GM12878 (cell line): ENCODE results near the gene TPSB2. TPM values are rescaled to one million over a fixed set of nuclear protein-coding genes. Genes with fewer than 3 reads are reported as not detected.

Experiments used
- ATAC-seq: fragments of 200-7000 bp; cut with Tn5 transposase; 3 replicates; pipeline ENCODE4 v1.9.1; 2020; ENCODE audit warnings: mild to moderate bottlenecking, moderate library complexity
- BruUV-seq: library from RNA; stranded (reverse); fragments of 400-500 nt; replicated peaks from 2 replicates; lab custom pipeline; 2021; lab: Mats Ljungman, UMichigan
- CTCF ChIA-PET: fragments of 300-600 bp; sonication (Branson Sonifier 250); formaldehyde crosslinking; extraction: SDS; loops from one replicate; lab custom pipeline; 2021; ENCODE audit warnings: inconsistent platforms; lab: Yijun Ruan, JAX
- POLR2A ChIA-PET: fragments of 350-600 bp; formaldehyde crosslinking; extraction: SDS; loops from one replicate; lab custom pipeline; 2021; ENCODE audit warnings: inconsistent platforms; lab: Charles Lee
- RAD21 ChIA-PET: fragments of 300-600 bp; sonication (Branson Sonifier 250); formaldehyde crosslinking; loops from one replicate; lab custom pipeline; 2023; ENCODE audit warnings: antibody characterized with exemption; ENCODE audit not compliant: unreplicated experiment; lab: Charles Lee
- SMC1A ChIA-PET: fragments of 300-600 bp; sonication (Branson Sonifier 250); formaldehyde crosslinking; loops from one replicate; lab custom pipeline; 2023; ENCODE audit not compliant: unreplicated experiment, uncharacterized antibody; lab: Charles Lee
- DNase-seq: peaks from one replicate; pipeline ENCODE4 v3.0.0-alpha.2; 2011; ENCODE audit warnings: low read depth, low spot score
- FAIRE-seq: peaks from 3 replicates; lab custom pipeline; 2011; peaks lifted over from hg19 to GRCh38; lab: Jason Lieb, UNC
- H2AFZ ChIP-seq: 2 replicates; pipeline ENCODE4 v1.6.0; 2011; ENCODE audit warnings: low read depth, low read length, control low read depth; ENCODE audit not compliant: control insufficient read depth
- H3K27ac ChIP-seq: 2 replicates; pipeline ENCODE4 v1.5.1; 2011; ENCODE audit warnings: control low read depth; ENCODE audit not compliant: control insufficient read depth, insufficient read depth
- H3K27me3 ChIP-seq, 2 experiments: replicated peaks in 1 of 2; 2 replicates each; pipeline versions ENCODE4 v1.6.0 to v1.6.1; 2011; ENCODE audit warnings: low read length in 1 of 2; ENCODE audit not compliant: control insufficient read depth in 2 of 2, insufficient read depth in 2 of 2
- H3K36me3 ChIP-seq, 2 experiments: 2 replicates each; pipeline ENCODE4 v1.5.1; 2011; ENCODE audit warnings: low read length in 1 of 2; ENCODE audit not compliant: control insufficient read depth in 2 of 2, insufficient read depth in 2 of 2
- H3K4me1 ChIP-seq: 2 replicates; pipeline ENCODE4 v1.6.1; 2011; ENCODE audit warnings: mild to moderate bottlenecking, low read length, moderate library complexity, mixed read lengths; ENCODE audit not compliant: control insufficient read depth, insufficient read depth
- H3K4me2 ChIP-seq: 2 replicates; pipeline ENCODE4 v1.6.0; 2011; ENCODE audit warnings: control low read depth; ENCODE audit not compliant: control insufficient read depth, insufficient read depth
- H3K4me3 ChIP-seq: fragments of 200-600 bp; sonication (generic); 2 replicates; pipeline ENCODE4 v1.5.1; 2016
- H3K79me2 ChIP-seq: 2 replicates; pipeline ENCODE4 v1.6.0; 2011; ENCODE audit warnings: low read length; ENCODE audit not compliant: control insufficient read depth, insufficient read depth
- H3K9ac ChIP-seq: 2 replicates; pipeline ENCODE4 v1.8.0; 2011; ENCODE audit warnings: low read length, control low read depth, mixed read lengths; ENCODE audit not compliant: control insufficient read depth, insufficient read depth
- H3K9me3 ChIP-seq: replicated peaks from 3 replicates; pipeline ENCODE4 v1.5.1; 2011; ENCODE audit warnings: mild to moderate bottlenecking, low read length; ENCODE audit not compliant: control insufficient read depth, insufficient read depth
- H4K20me1 ChIP-seq: 2 replicates; pipeline ENCODE4 v1.6.0; 2011; ENCODE audit not compliant: control insufficient read depth, insufficient read depth
- FOS ChIP-seq: IDR thresholded peaks from 3 replicates; pipeline ENCODE4 v1.6.1; 2011; ENCODE audit warnings: borderline replicate concordance; ENCODE audit not compliant: insufficient read length; ENCODE audit errors: extremely low read depth
- HDAC6 ChIP-seq: fragments of 200-600 bp; sonication (generic); IDR thresholded peaks from one replicate; pipeline ENCODE4 v1.8.0; 2017; ENCODE audit warnings: antibody characterized with exemption; ENCODE audit not compliant: unreplicated experiment
- RFX5 ChIP-seq: IDR thresholded peaks from 2 replicates; pipeline ENCODE4 v1.6.1; 2011; ENCODE audit warnings: low read depth, low read length, improper control_type of control experiment
- SREBF2 ChIP-seq: IDR thresholded peaks from 2 replicates; pipeline ENCODE4 v1.6.1; 2012; ENCODE audit warnings: mild to moderate bottlenecking, low read length
- TCF3 ChIP-seq: IDR thresholded peaks from 2 replicates; pipeline ENCODE4 v1.6.1; 2012; ENCODE audit warnings: low read depth, mild to moderate bottlenecking, low read length, borderline replicate concordance; ENCODE audit not compliant: insufficient read depth
- WGBS: methylation state at CpG from one replicate; pipeline ENCODE4 v1.1.6; 2016; ENCODE audit warnings: low lambda C conversion rate; ENCODE audit not compliant: insufficient replicate concordance, insufficient coverage; ENCODE audit errors: missing lambda C conversion rate; 5-methylcytosine and 5-hydroxymethylcytosine counted together
- in situ Hi-C: fragments of 300-500 bp; cut with MboI; formaldehyde crosslinking; loops from 9 replicates; pipeline ENCODE4 v1.14.3; 2018; ENCODE audit warnings: mixed read lengths
- intact Hi-C: fragments of 100-400 bp; cut with micrococcal nuclease; formaldehyde crosslinking; loops from one replicate; pipeline ENCODE4 v1.14.2; 2022; ENCODE audit not compliant: unreplicated experiment
- polyA plus RNA-seq, 11 experiments: library from polyadenylated mRNA; depleted of rRNA in 4 of 11; unstranded in 6 of 11; stranded (reverse) in 5 of 11; fragments of >200 nt; fragmentation: Nextera tagmentation in 4 of 11; fragmentation: Illumina TruSeq in 1 of 11; extraction: Ambion mirVana in 4 of 11; extraction: Trizol in 1 of 11; gene quantifications; 1 replicate in 1 of 11; 2 replicates in 10 of 11; pipeline versions ENCODE4 v1.2.1 to v1.2.3, GENCODE V29; 2011 to 2016; ENCODE audit warnings: inconsistent platforms in 2 of 11, missing spikeins in 2 of 11, low read depth in 1 of 11
- total RNA-seq, 4 experiments: library from RNA; depleted of rRNA in 3 of 4; stranded (reverse); fragments of >200 nt in 3 of 4; fragmentation: Illumina TruSeq in 1 of 4; extraction: Trizol in 1 of 4; gene quantifications; 2 replicates each; pipeline versions ENCODE4 v1.2.1 to v1.2.3, GENCODE V29; 2013 to 2021
- TF ChIP-seq, protein P1 (sequence below): IDR thresholded peaks from 2 replicates; pipeline ENCODE4 v1.6.1; 2011; ENCODE audit warnings: borderline replicate concordance, low read depth, mild to moderate bottlenecking, moderate library complexity, low read length; ENCODE audit not compliant: insufficient read depth, poor library complexity, severe bottlenecking

Gene TPSB2
- total and polyA plus RNA-seq, 10 of the 15 experiments (the other 5 are each of a cell fraction or from before 2014, with no cell fraction given): not detected

DNA sequence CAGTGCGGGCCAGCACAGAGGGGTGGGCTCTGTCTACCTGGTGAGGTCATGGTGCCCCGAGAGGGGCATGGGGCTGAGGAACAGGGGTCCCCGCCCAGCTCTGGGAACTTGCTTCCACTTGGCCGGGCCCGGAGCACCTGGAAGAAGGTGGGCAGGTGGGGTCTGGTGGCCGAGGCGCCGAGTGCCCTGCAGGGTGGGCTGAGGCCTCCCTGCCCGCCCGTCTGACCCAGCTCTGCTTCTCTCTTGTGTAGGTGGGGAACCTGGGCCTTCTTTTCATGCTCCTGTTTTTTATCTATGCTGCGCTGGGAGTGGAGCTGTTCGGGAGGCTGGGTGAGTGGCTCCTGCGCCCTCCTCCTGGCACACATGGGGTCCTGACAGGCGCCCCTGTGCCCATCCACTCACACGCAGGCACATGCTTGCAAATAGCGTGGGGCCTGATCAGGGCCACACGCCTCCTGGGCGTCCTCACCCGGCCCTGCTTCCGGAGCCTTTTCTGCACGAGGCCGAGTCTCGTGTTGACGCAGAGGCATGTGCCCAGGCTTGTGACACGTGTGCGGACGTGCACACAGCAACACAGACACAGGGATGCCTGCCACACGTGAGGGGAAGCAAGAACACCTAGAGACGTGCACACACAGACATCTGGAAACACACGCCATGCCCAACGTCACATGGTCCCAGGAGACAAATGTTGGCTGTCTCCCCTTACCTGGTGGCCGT, 13.1 kb downstream of the TPSB2 start (continued):
- TF ChIP-seq TCF3 (no peak), HDAC6 (no peak), RFX5 (no peak)

- H3K4me3 ChIP-seq: no peak overlapping the region
- H3K4me1 ChIP-seq: no peaks in the 10 kb centered on the region
- no peaks in the 10 kb centered on the region for H3K79me2 ChIP-seq
- H3K27me3 ChIP-seq: no peaks in the 10 kb centered on the region; a peak in 1 of 4 replicates
- no peak for ATAC-seq
- intact Hi-C loops: no loop called here
- H3K9me3 ChIP-seq: no peaks in the 10 kb centered on the region
- H3K36me3 ChIP-seq: no peaks in the 10 kb centered on the region
- H4K20me1 ChIP-seq: no peaks in the 10 kb centered on the region
- H3K27ac ChIP-seq: no peak overlapping the region
- H3K4me2 ChIP-seq: no peak overlapping the region
- 64% methylated on average over 11 of the region's 12 CpGs for WGBS
- BruUV-seq: no TSS peak
- FAIRE-seq: no peak
- in situ Hi-C loops: no loop called here
- TF ChIP-seq, protein P1, sequence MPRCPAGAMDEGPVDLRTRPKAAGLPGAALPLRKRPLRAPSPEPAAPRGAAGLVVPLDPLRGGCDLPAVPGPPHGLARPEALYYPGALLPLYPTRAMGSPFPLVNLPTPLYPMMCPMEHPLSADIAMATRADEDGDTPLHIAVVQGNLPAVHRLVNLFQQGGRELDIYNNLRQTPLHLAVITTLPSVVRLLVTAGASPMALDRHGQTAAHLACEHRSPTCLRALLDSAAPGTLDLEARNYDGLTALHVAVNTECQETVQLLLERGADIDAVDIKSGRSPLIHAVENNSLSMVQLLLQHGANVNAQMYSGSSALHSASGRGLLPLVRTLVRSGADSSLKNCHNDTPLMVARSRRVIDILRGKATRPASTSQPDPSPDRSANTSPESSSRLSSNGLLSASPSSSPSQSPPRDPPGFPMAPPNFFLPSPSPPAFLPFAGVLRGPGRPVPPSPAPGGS: no peak
- no peak for TF ChIP-seq FOS
- TF ChIP-seq SREBF2: no peak
- ChIA-PET SMC1A (no interaction called here), RAD21 (interaction anchor here (0.6 kb wide), 1 partner anchor 257 kb away, joined by 4 read pairs; no protein-coding TSS in a partner anchor), POLR2A (no interaction called here), CTCF (no interaction called here)
- no peak overlapping the region for H3K9ac ChIP-seq
- H2AFZ ChIP-seq: no peak overlapping the region
- DNase-seq: no peak
Measured at GRCh38 chr16:1216296-1216619, 13.7 kb downstream of the TPSB2 start.
